GM23338 (cell line): Measurements from ENCODE around the gene HS6ST1. TPM values are rescaled to one million over a fixed set of nuclear protein-coding genes. Genes with fewer than 3 reads are reported as not detected.

Source experiments
- ATAC-seq: fragments of 200-7000 bp; cut with Tn5 transposase; 3 replicates; pipeline ENCODE4 v1.9.1; 2020
- DNase-seq: peaks from one replicate; pipeline ENCODE4 v3.0.0-alpha.2; 2015; ENCODE audit warnings: low spot score
- H2AFZ ChIP-seq: fragments of 200-600 bp; sonication (generic); 2 replicates; pipeline ENCODE4 v1.8.0; 2016; ENCODE audit warnings: antibody characterized with exemption, mild to moderate bottlenecking, moderate library complexity
- H3F3A ChIP-seq: fragments of 200-600 bp; sonication (generic); replicated peaks from 2 replicates; pipeline ENCODE4 v1.8.0; 2017; ENCODE audit warnings: antibody characterized with exemption, mixed run types, low read depth
- H3K27ac ChIP-seq: fragments of 200-600 bp; sonication (generic); 2 replicates; pipeline ENCODE4 v1.6.1; 2016; ENCODE audit warnings: low read depth
- H3K27me3 ChIP-seq: fragments of 200-600 bp; sonication (generic); 2 replicates; pipeline ENCODE4 v1.8.0; 2016; ENCODE audit warnings: mild to moderate bottlenecking, mixed run types, moderate library complexity; ENCODE audit not compliant: insufficient read depth
- H3K36me3 ChIP-seq: fragments of 200-600 bp; sonication (generic); 2 replicates; pipeline ENCODE4 v1.8.0; 2016; ENCODE audit warnings: mild to moderate bottlenecking; ENCODE audit not compliant: insufficient read depth
- H3K4me1 ChIP-seq: fragments of 200-600 bp; sonication (generic); 2 replicates; pipeline ENCODE4 v1.8.0; 2016; ENCODE audit warnings: mild to moderate bottlenecking, moderate library complexity; ENCODE audit not compliant: insufficient read depth
- H3K4me2 ChIP-seq: fragments of 200-600 bp; sonication (generic); 2 replicates; pipeline ENCODE4 v1.7.1; 2017; ENCODE audit warnings: mixed run types
- H3K4me3 ChIP-seq: fragments of 200-600 bp; sonication (generic); 2 replicates; pipeline ENCODE4 v1.6.1; 2016; ENCODE audit warnings: mixed run types
- H3K79me2 ChIP-seq: fragments of 200-600 bp; sonication (generic); replicated peaks from 2 replicates; pipeline ENCODE4 v1.8.0; 2017; ENCODE audit warnings: mild to moderate bottlenecking; ENCODE audit not compliant: insufficient read depth
- H3K9me2 ChIP-seq: fragments of 200-600 bp; sonication (generic); 2 replicates; pipeline ENCODE4 v1.8.0; 2017; ENCODE audit not compliant: insufficient read depth
- H4K20me1 ChIP-seq: fragments of 200-600 bp; sonication (generic); replicated peaks from 2 replicates; pipeline ENCODE4 v1.8.0; 2017; ENCODE audit warnings: mild to moderate bottlenecking; ENCODE audit not compliant: insufficient read depth
- H3K27ac Mint-ChIP-seq: 2 replicates; pipeline ENCODE4 v1.8.0; 2020; ENCODE audit warnings: inconsistent platforms, mild to moderate bottlenecking, moderate library complexity, mixed read lengths
- H3K27me3 Mint-ChIP-seq: 3 replicates; pipeline ENCODE4 v1.8.0; 2022; ENCODE audit warnings: low read depth, mild to moderate bottlenecking, moderate library complexity, mixed read lengths, inconsistent platforms; ENCODE audit not compliant: insufficient read depth, poor library complexity
- H3K36me3 Mint-ChIP-seq: 3 replicates; pipeline ENCODE4 v1.8.0; 2021; ENCODE audit warnings: low read depth, mild to moderate bottlenecking, inconsistent platforms, moderate library complexity, mixed read lengths
- H3K4me1 Mint-ChIP-seq: 3 replicates; pipeline ENCODE4 v1.8.0; 2020; ENCODE audit warnings: mild to moderate bottlenecking, inconsistent platforms, mixed read lengths
- H3K4me3 Mint-ChIP-seq: 3 replicates; pipeline ENCODE4 v1.8.0; 2021; ENCODE audit warnings: moderate library complexity, mild to moderate bottlenecking, inconsistent platforms, mixed read lengths
- H3K9me3 Mint-ChIP-seq: 3 replicates; pipeline ENCODE4 v1.8.0; 2020; ENCODE audit warnings: moderate library complexity, mild to moderate bottlenecking, inconsistent platforms, mixed read lengths
- ETS1 ChIP-seq: IDR thresholded peaks from 2 replicates; pipeline ENCODE4 v1.6.1; 2016; ENCODE audit warnings: antibody characterized with exemption
- EZH2phosphoT487 ChIP-seq: fragments of 200-600 bp; sonication (generic); IDR thresholded peaks from one replicate; pipeline ENCODE4 v1.8.1; 2018; ENCODE audit warnings: antibody characterized with exemption; ENCODE audit not compliant: unreplicated experiment
- POLR2AphosphoS5 ChIP-seq: IDR thresholded peaks from 2 replicates; pipeline ENCODE4 v1.6.1; 2016; ENCODE audit warnings: antibody characterized with exemption, low read depth
- REST ChIP-seq: IDR thresholded peaks from one replicate; pipeline ENCODE4 v1.6.1; 2018; ENCODE audit warnings: antibody characterized with exemption; ENCODE audit not compliant: unreplicated experiment
- STAT1 ChIP-seq: IDR thresholded peaks from one replicate; pipeline ENCODE4 v1.6.1; 2016; ENCODE audit warnings: antibody characterized with exemption; ENCODE audit not compliant: unreplicated experiment
- ZNF462 ChIP-seq: fragments of 250-450 bp; sonication (Bioruptor Pico); IDR thresholded peaks from 2 replicates; pipeline ENCODE4 v1.5.0; 2020; ENCODE audit warnings: mild to moderate bottlenecking, moderate library complexity
- polyA plus RNA-seq: library from polyadenylated mRNA; unstranded; fragments of >200 nt; fragmentation: Nextera tagmentation; extraction: Ambion mirVana; gene quantifications from 2 replicates; pipeline ENCODE4 v1.2.1, GENCODE V29; 2016
- total RNA-seq: library from RNA; depleted of rRNA; stranded (reverse); fragments of >200 nt; shearing (Covaris generic); gene quantifications from 2 replicates; pipeline ENCODE4 v1.2.3, GENCODE V29; 2014

Gene HS6ST1
- total and polyA plus RNA-seq, 2 experiments from 2014 or later: 21.1 to 106 TPM

- TF ChIP-seq ZNF462 (CRISPR knock-in tag): no peak
- no peak for TF ChIP-seq STAT1
Observed at GRCh38 chr2:128354726-128355470, 36.2 kb upstream of the HS6ST1 start (continued).

- H3F3A ChIP-seq: no peaks in the 10 kb centered on the region
- H3K4me1 ChIP-seq: no peaks in the 10 kb centered on the region
- H3K36me3 ChIP-seq: peaks cover 21% of the 10 kb centered on the region
- ATAC-seq: no peak
- no peaks in the 10 kb centered on the region for H3K4me1 Mint-ChIP-seq
- H4K20me1 ChIP-seq: no peaks in the 10 kb centered on the region
- peaks cover 11% of the 10 kb centered on the region; the same call in 1 of the 2 replicates for H3K9me2 ChIP-seq
- no peak overlapping the region for H3K4me2 ChIP-seq
- peaks cover 21% of the 10 kb centered on the region; the same call in 2 of the 3 replicates for H3K36me3 Mint-ChIP-seq
- H3K79me2 ChIP-seq: no peaks in the 10 kb centered on the region
- no peak overlapping the region for H3K4me3 Mint-ChIP-seq
- H3K27ac Mint-ChIP-seq: no peak overlapping the region
- H3K27me3 ChIP-seq: no peaks in the 10 kb centered on the region
- no peak overlapping the region for H3K27ac ChIP-seq
- peaks cover 3% of the 10 kb centered on the region for H3K27me3 Mint-ChIP-seq
- no peak overlapping the region for H2AFZ ChIP-seq
- no peak overlapping the region for H3K4me3 ChIP-seq
- peaks cover 29% of the 10 kb centered on the region for H3K9me3 Mint-ChIP-seq
- DNase-seq: no peak
- no peak for TF ChIP-seq POLR2AphosphoS5
- TF ChIP-seq ETS1: no peak
- no peak for TF ChIP-seq REST
- TF ChIP-seq EZH2phosphoT487: no peak
Observed at GRCh38 chr2:128354161-128354560, 35.5 kb upstream of the HS6ST1 start.
